T-helper 1 cell treated with Interleukin-12 subunit alpha and Interleukin-12 subunit beta and Interleukin-4 antibody, amounts not matched to agents 30 ng/mL and 1 ng/mL, for 36 hours (primary cell): ENCODE measurements around the gene EID3. TPM values are rescaled to one million over a fixed set of nuclear protein-coding genes. Genes with fewer than 3 reads are reported as not detected.

Experiments
- intact Hi-C: fragments of 100-400 bp; cut with micrococcal nuclease; formaldehyde crosslinking; loops from one replicate; pipeline ENCODE4 v1.15.1; 2024
- total RNA-seq: library from RNA; stranded (reverse); gene quantifications from 2 replicates; pipeline ENCODE4 v1.2.3, GENCODE V29; 2022

The EID3 gene
- total RNA-seq, 1 donor from 2014 or later, result 8.2 TPM

DNA sequence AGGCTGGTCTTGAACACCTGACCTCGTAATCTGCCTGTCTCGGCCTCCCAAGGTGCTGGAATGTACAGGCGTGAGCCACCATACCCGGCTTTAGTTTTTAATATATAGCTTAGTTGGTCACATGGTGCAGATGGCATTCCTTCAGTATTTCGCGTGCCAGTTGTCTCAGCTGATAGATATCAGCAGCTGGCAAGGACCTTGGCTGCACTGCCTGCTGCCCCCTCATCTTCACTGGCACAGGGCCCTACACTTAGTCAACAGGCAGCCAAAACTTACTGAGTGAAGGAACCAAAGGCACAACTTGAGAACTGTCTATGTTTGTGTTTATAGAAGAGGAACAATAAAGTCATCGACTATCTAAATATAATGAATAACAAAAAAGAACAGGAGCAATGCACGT lies 31.0 kb downstream of the EID3 start:
- intact Hi-C loops, result no loop called here

- intact Hi-C loops, result no loop called here
Measured at GRCh38 chr12:104336115-104336514, 32.6 kb downstream of the EID3 start.

DNA sequence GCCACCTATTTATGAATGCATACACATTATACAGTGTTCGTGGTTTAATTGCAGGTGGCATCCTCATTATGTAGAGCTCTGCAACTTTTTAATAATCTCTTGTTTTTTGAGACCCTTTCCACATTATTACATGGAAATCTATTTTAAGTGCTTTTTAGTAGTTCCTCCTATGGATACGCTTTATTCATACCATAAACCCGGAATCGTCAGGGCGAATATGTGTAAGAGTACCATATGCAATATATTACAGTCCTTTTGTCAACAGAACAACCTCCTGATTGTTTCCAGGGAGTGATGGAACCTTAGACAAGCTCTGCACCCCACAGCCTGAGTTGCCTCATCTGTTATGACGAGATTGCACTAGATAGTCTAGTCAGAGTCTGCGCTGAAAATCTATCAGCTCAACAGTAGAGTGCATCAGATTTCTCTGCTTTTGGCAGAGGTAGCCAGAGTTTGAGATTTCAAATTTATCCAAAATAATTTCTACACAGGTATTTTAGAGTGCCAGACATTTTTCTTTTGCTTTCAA lies 33.6 kb downstream of the EID3 start:
- intact Hi-C loops, result no loop called here

DNA sequence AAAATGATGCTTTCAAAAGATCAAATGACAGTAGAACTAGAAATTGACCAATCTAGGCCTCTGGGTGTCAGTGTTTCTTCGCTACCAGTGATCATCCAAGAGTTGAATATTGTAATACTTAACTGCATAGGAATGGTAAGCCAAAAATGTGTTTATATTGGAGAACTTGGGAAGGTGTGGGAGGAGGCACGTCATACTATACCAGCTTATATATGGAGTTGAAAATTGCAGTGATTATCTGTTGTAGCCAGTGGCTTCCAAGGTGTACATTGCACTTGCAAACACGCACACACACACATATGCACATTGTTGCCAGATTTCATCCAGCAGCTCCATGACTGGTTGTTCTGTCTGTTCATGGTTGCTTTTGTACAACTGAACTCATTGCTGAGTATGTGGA lies 36.1 kb downstream of the EID3 start:
- intact Hi-C loops, result no loop called here

DNA sequence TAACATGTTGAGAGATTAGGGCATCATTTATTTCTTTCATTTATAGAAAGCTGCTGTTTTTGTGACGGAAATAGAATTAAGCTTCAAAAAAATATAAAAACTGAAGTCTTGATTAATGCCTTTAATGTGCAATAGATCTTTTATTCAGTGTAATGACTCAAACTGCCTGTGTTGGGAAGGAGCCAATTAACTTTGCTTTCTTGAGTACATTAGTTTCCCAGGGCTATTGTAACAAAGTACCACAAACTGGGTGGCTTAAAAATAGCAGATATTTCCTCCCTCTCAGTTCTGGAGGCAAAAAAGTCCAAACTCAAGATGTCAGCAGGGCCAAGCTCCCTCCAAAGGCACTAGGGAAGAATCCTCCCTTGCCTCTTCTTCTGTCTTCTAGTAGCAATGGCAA lies 36.6 kb downstream of the EID3 start:
- intact Hi-C loops, result no loop called here

DNA sequence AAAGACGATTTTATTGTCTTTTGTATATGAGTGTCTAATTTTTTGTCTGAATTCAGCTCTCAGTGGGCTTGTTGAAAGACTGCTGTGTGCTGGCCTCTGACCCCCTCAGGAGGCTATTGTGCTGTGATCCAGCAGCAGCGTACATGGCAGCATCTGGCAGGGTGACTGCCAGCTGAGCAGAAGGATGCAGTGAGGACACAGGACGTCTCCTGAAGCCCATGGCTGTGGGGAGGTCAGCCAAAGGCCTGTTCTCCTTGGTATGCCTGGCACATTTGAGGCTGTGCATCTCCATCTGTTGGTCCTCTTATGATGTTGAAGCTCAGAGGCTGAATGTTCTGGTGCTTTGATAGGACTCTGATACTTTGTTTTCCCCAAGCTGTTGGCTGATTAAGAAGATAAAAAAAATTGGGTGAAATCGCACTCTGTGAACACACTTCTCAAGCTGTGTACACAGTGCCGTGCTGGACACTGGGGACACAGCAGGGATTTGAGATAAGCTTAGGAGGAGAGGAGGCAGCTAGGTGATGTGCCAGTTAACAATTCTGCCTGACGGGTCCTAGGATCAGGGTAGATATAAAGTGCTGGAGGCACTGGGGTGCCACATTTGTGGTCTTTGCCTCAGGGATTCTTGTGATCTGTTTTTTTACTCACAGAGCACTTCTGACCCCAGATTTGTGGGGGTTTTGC lies 37.5 kb downstream of the EID3 start:
- intact Hi-C loops, result no loop called here

DNA sequence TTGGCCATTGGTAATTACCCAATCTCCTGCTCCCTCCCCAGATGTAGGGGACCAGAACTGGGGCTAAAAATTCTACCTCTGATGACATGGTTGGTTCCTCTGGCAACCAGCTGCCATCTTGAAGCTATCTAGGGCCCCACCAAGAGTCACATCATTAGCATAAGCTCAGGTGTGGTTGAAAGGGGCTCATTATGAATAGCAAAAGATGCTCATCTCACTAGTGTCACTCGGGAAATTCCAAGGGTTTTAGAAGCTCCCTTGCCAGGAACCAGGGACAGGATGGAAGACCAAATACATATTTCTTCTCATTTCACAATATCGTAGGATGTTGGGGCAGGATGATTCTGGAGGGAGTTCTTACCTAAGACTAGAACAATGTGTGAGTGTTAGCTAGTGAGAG lies 38.6 kb downstream of the EID3 start:
- intact Hi-C loops, result no loop called here

- intact Hi-C loops, result no loop called here
Measured at GRCh38 chr12:104342635-104343249, 39.2 kb downstream of the EID3 start.

GRCh38 chr12:104344682-104345081 lies 41.1 kb downstream of the EID3 start:
- intact Hi-C loops, result no loop called here

DNA sequence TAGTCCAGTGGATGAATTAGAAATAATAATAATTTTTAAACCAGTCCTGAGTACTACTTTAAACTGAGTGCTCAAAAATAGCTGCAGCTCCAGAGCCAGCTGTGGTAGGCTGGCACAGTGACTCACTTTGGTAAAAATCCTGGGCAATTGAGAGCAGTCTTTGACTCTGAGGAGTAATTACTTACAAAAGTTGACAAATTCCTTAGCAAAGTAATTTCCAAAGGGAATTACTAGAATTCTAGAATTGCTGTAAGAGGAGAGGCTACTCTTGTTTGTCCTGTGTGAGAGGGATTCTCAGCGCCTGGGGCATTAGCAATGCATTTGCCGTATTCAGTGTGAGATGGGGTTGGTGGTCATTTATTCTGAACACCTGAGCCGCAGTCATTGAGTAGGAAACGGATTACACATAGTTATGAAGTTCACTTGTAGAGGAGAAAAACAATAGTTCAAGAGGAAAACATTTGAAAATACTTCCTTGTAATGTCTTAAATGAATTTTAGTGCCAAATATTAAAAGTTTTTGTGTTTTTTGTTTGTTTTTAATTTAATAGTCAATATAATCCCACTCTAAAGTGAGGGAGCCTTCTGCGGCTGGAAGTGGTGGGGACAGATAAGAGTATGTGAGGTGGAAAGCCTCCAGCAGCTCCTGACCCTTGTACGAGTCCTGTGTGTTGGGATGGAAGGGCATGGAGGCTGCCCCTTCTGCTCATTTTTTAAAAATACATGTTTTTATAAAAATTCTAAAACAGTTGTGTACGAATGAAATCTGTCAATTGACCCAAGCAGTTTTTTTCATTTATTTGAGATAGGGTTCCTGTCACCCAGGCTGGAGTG lies 41.9 kb downstream of the EID3 start:
- intact Hi-C loops, result no loop called here

DNA sequence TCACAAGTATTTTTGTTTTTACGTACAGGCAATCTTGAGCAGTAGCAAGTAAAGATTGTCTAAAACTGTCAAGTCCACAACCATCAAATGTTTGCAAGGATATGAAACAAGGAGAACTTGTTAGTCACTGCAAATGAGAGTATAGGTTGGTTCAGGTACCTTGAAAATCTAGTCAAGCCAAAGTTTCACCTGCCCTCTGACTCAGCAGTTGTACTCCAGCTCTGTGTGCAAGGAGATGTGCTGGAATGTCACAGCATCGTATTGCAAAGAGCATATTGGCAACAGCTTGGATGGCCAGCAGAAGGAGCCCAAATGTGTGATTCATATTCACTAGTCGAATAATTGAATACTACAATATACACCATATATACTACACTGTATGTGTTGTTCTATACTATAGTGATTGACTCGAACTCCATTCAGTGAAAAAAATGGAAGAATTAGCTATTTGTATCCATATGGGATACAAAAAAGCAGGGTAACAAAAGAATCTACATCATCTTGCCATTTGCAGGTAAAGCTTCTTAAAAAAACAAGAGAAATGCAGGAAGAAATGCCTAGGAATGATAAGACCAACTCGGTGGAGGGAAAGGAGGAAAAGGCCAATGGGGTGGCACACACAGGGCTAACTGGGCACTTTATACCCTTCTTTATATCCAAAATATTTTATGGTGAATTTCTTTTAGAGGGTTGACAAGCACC lies 44.0 kb downstream of the EID3 start:
- intact Hi-C loops, result no loop called here

DNA sequence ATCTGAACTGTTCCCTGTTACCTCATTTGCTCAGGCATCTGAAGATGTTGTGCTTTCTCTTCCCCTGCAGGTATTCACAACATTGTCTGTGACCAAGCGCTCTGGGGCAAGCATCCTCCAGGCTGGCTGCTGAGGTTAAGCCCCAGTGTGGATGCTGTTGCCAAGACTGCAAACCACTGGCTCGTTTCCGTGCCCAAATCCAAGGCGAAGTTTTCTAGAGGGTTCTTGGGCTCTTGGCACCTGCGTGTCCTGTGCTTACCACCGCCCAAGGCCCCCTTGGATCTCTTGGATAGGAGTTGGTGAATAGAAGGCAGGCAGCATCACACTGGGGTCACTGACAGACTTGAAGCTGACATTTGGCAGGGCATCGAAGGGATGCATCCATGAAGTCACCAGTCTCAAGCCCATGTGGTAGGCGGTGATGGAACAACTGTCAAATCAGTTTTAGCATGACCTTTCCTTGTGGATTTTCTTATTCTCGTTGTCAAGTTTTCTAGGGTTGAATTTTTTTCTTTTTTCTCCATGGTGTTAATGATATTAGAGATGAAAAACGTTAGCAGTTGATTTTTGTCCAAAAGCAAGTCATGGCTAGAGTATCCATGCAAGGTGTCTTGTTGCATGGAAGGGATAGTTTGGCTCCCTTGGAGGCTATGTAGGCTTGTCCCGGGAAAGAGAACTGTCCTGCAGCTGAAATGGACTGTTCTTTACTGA lies 44.9 kb downstream of the EID3 start:
- intact Hi-C loops, result no loop called here

DNA sequence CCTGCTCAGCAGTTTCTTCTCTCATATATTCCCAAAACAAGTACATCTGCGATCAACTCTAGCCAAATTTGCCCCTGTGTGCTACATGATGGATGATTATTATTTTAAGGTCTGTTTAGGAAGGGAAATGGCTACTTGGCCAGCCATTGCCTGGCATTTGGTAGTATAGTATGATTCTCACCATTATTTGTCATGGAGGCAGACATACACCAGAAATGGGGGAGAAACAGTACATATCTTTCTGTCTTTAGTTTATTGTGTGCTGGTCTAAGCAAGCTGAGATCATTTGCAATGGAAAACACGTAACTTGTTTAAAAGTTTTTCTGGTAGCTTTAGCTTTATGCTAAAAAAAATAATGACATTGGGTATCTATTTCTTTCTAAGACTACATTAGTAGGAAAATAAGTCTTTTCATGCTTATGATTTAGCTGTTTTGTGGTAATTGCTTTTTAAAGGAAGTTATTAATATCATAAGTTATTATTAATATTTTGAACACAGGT lies 45.5 kb downstream of the EID3 start:
- intact Hi-C loops, result no loop called here

GRCh38 chr12:104350211-104351056 lies 46.9 kb downstream of the EID3 start:
- intact Hi-C loops, result no loop called here

- intact Hi-C loops, result no loop called here
Measured at GRCh38 chr12:104351057-104351983, 47.8 kb downstream of the EID3 start.

DNA sequence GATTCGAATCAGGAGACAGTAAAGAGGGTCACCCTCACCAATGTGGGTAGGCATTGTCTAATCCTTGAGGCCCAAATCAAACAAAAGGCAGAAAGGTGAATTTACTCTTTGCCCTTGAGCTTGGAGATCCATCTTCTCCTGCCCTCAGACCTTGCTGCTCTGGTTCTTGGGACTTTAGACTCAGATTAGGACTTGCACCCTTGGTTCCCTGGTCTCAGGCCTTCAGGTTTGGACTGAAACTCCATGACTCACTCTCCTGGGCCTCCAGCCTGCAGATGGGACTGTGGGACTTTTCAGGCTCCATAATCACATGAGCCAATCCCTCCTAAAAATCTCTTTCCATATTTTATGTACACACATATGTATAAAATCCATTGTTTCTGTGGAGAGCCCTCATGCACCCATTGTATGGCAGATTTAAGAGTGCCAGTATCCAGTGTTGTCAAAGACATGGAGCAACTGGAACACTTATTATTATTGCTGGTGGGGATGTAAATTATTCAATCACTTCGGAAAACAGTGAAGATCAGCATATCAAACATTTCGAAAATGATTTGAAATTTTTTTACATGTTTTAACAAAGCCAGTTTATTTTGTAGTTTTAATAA lies 48.7 kb downstream of the EID3 start:
- intact Hi-C loops, result no loop called here

DNA sequence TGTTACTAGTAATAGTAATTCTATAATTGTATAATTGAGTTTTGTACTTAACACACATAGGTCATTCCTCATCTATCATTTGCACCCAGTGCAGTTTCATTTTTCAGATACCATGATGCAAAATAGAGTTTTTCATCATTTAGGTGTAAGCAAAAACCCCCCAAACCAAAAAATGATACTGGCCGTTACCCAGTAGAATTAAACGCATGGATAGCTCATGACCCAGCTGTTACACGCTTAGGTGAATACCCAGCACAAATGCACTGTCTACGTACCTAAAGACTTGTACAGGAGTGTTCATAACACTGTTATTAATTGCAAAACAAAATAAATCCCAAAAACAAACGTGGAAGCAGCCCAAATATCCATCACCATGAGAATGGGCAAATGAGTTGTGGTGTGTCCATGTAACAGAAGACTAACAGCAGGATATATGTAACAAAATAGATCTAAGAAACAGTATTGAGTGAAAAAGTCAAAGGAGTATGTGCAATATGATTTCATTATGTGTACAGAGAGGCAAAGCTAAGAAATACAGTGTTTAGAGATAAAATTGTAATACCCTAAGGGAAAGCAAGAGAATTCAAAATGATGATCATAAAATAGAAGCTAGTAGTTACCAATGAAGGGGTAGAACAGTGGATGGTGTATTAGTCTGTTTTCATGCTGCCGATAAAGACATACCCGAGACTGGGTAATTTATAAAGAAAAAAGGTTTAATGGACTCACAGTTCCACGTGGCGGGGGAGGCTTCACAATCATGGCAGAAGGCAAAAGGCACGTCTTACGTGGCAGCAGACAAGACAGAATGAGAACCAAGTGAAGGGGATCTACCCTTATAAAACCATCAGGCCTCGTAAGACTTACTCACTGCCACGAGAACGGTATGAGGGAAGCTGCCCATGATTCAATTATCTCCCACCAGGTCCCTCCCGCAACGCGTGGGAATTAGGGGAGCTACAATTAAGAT lies 49.8 kb downstream of the EID3 start:
- intact Hi-C loops, result no loop called here
